GM19395 (cell line): ENCODE measurements around the gene FAM50A.

Experiments
- ATAC-seq: cut with Tn5 transposase; IDR thresholded peaks from one replicate; pipeline ENCODE4 v1.9.1; 2021; ENCODE audit warnings: mild to moderate bottlenecking, moderate library complexity; ENCODE audit not compliant: unreplicated experiment

FAM50A gene

GRCh38 chrX:154463611-154464220 lies 19.8 kb downstream of the FAM50A start:
- no peak for ATAC-seq

DNA sequence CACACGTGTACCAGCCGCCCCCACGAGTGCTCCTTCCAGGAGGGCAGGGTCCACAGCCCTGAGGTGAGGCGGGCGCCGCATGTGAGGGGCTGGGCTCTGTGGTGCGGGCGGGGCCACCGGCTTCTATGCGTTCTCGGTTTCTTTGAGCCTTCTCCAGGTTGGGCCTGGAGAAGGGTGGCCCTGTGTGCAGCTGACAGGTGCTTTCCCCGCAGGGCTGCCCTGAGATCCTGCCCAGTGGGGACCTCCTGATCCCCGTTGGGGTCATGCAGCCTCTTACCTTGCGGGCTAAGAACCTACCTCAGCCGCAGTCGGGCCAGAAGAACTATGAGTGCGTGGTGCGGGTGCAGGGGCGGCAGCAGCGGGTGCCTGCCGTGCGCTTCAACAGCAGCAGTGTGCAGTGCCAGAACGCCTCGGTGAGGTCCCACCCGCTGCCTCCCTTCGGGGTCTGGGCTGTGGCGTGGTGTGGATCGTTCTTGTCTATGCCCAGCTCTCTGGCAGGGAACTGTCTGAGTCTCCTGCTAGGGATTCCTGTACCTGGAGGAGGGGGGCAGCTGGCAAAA lies 20.9 kb downstream of the FAM50A start:
- ATAC-seq = no peak

DNA sequence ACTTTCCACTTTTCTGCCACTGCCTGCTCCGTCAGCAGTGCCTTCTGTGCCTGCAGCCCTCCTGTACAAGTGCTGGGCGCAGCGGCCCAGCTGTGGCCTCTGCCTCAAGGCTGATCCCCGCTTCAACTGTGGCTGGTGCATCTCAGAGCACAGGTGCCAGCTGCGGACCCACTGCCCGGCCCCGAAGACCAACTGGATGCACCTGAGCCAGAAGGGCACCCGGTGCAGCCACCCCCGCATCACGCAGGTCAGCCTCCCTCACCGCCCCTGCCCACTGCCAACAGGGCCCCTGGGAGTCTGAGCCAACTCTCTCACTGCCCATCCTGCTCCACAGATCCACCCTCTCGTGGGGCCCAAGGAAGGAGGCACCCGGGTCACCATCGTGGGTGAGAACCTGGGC lies 21.7 kb downstream of the FAM50A start:
- ATAC-seq = no peak

DNA sequence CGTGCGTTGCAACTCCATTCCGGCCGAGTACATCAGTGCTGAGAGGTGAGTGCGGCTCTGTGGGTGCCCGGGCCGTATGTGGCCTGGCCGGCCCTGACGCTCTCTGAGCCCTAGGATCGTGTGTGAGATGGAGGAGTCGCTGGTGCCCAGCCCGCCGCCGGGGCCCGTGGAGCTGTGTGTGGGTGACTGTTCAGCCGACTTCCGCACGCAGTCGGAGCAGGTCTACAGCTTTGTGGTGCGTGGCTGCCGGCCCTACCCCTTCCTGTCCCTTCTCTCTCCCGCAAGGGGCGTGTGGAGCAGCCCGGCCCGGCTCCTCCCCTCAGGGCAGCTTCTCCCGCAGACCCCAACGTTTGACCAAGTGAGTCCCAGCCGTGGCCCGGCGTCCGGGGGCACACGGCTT lies 22.1 kb downstream of the FAM50A start:
- ATAC-seq = no peak

DNA sequence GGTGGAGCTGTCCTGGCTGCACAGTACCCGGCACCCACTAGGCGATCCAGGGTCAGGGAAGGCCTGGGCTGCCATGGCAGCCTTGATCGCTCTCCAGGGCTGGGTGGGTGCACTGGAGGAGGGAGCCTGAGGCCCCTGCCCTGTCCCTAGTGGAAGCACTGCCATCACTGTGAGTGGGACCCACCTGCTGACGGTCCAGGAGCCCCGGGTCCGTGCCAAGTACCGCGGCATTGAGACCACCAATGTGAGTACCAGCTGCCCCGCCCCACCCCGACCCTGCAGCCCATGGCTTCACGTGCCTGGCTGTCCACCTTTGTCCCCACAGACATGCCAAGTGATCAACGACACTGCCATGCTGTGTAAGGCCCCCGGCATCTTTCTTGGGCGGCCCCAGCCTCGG lies 23.0 kb downstream of the FAM50A start:
- ATAC-seq = no peak

GRCh38 chrX:154467556-154467955 lies 23.6 kb downstream of the FAM50A start:
- no peak for ATAC-seq

DNA sequence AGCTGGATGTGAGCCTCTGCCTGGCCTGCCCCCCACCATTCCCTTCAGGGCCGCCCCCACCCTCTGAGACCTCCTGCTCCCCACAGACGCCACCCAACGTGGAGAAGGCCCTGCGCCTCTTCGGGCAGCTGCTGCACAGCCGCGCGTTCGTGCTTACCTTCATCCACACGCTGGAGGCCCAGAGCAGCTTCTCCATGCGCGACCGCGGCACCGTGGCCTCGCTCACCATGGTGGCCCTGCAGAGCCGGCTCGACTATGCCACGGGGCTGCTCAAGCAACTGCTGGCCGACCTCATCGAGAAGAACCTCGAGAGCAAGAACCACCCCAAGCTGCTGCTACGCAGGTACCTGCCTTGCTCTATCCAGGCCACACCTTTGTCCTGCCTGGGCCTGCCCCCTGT lies 24.3 kb downstream of the FAM50A start:
- ATAC-seq = no peak

DNA sequence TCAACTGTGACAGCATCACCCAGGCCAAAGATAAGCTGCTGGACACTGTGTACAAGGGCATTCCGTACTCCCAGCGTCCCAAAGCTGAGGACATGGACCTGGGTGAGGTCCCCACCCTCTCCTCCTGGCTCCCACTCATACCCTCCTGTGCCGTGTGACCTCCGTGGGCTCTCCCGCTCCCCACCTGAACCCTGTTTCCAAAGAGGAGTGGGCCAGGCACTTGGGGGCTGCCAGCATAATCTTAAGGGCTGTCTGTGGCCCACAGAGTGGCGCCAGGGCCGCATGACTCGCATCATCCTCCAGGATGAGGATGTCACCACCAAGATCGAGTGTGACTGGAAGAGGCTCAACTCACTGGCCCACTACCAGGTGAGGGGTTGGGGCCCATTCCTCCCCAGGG lies 25.2 kb downstream of the FAM50A start:
- ATAC-seq = no peak

DNA sequence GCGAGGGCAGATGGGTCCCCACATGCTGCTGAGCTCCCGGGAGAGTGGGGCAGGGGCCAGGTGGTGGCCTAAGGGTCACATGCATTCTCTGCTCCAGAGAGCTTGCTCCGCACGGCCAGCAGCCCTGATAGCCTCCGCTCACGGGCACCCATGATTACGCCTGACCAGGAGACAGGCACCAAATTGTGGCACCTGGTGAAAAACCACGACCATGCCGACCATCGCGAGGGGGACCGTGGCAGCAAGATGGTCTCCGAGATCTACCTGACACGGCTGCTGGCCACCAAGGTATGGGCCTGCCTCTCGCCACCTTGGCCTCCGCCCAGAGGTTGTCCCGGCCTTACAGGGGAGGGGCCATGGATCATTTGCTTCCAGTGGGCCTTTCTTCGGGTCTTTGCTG lies 25.9 kb downstream of the FAM50A start:
- ATAC-seq = no peak

DNA sequence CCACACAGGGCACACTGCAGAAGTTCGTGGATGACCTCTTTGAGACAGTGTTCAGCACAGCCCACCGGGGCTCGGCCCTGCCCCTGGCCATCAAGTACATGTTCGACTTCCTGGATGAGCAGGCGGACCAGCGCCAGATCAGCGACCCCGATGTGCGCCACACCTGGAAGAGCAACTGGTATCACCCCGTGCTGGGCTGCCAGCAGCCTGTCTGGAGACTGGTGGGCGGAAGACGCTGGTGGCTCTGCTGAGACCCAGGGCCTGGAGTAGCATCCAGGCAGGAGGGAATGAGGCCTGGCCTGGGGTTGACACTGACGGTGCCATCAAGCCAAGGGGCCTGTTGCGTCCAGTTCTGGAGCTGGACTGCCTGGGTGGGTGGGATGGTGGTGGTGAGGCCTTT lies 26.5 kb downstream of the FAM50A start:
- no peak for ATAC-seq

GRCh38 chrX:154470914-154471568 lies 27.1 kb downstream of the FAM50A start:
- no peak for ATAC-seq

DNA sequence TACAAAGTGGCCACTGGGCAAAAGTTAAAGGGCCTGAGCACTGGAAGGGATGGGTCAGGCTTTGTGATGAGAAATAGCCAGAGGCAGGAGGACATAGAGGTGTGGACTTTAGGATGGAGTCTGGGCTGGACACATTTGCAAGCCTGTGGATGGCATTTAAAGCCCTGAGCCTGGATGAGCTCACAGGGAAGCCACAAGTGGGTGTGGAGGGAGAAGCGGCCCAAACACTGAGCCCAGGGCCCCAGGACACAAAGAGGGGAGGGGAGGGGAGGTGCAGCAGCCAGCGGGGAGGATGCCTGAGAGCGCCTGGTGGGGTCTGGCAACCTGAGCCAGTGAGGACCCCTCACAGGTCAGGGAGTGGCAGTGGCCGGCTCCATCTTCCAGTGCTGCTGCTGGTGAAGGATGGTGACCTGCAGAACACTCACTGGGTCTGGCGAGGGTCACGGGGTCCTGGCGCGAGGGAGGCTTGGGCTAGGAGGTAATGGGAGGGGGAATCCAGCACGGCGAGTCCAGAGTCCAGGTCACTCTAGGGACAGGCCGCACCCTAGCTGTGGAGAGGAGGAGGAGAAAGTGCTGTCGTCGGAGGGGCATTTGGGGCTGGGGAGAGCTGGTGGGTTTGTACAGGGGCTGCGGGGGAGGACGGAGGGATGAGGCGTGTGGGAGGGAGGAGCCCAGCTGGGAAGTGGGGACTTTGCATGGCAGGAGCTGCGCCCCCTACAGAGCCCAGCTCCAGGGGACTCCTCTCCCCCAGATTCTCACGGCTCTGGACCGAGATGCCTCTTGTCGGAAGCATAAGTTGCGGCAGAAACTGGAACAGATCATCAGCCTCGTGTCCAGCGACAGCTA lies 28.1 kb downstream of the FAM50A start:
- no peak for ATAC-seq

DNA sequence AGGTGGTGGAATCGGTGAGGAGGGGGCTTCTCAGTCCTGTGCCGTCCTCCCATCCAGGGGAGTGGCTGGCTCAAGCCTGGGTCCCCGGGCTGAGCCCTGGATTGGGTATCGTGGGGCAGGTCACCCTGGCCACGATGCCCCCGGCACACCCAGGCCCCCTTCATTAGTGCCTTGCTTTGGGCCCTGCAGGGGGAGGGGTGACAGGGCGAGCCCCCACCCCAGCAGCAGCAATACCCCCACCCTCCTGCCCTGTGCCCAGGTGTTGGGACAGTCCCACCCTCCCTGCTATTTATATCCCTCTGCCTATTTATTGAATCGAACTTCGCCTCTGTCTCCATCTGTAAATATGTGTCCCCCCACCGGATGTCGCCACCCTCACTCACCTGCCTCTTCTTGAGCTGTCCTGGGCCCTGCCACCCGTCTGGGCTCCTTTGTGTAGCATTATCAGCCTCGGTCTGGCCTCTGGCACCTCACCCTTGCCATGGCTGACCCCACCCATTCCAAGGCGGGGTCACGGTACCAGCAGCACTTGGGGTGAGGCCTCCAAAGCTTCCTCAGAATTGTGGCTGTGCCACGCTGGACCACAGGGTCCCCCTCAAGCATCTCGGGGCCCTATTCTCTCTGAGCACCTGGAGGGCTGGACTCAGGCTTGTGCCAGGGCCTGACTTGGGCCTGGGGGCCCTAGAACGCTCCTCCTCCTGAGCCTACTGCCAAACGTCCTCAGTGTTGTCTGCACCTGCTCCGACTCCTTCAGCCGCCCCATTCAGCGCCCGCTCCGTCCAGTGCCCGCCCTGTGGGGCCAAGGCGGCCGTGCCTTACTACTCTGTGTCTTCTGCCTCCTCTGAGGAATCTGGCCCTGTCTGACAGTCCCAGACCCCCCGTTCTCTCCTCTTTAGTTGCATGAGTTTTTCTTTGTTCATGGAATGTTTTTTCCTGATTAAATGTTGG lies 29.0 kb downstream of the FAM50A start:
- no peak for ATAC-seq

- no peak for ATAC-seq
Measured at GRCh38 chrX:154473683-154474082, 29.7 kb downstream of the FAM50A start.

- ATAC-seq = no peak
Measured at GRCh38 chrX:154476821-154477220, 32.9 kb downstream of the FAM50A start.

GRCh38 chrX:154477891-154478477 lies 34.0 kb downstream of the FAM50A start:
- no peak for ATAC-seq

GRCh38 chrX:154478728-154479622 lies 35.0 kb downstream of the FAM50A start, which contains the start of gene LAGE3:
LAGE3 (minus strand) TSS chrX:154479281; CDS start chrX:154478915, 366 bp downstream.
- peak; percentile 86 for ATAC-seq

GRCh38 chrX:154481195-154481594 lies 37.3 kb downstream of the FAM50A start:
- ATAC-seq = no peak
